A673 (cell line): ENCODE data around the gene CHMP6. TPM values are rescaled to one million over a fixed set of nuclear protein-coding genes. Genes with fewer than 3 reads are reported as not detected.
A peak's percentile ranks its signal among the peaks of the same experiment; 100 is the strongest.

Experiments
- BruUV-seq: library from RNA; stranded (reverse); fragments of 400-500 nt; replicated peaks from 2 replicates; lab custom pipeline; 2021; lab: Mats Ljungman, UMichigan
- CTCF ChIA-PET: fragments of 300-600 bp; sonication (Branson Sonifier 250); formaldehyde crosslinking; loops from one replicate; lab custom pipeline; 2022; ENCODE audit warnings: antibody characterized with exemption; lab: Charles Lee
- POLR2A ChIA-PET: fragments of 300-600 bp; sonication (Branson Sonifier 250); formaldehyde crosslinking; loops from one replicate; lab custom pipeline; 2022; ENCODE audit warnings: antibody characterized with exemption; ENCODE audit not compliant: low non-redundant PET; lab: Charles Lee
- DNase-seq: peaks from one replicate; pipeline ENCODE4 v3.0.0-alpha.2; 2015; ENCODE audit warnings: low spot score
- H3K27ac ChIP-seq: fragments of 200-600 bp; sonication (generic); 2 replicates; pipeline ENCODE4 v1.5.1; 2016; ENCODE audit warnings: mixed run types, low read depth, mild to moderate bottlenecking, mixed read lengths, antibody characterized with exemption, low read length; ENCODE audit not compliant: poor library complexity, severe bottlenecking
- H3K27me3 ChIP-seq: fragments of 200-600 bp; sonication (generic); replicated peaks from 2 replicates; pipeline ENCODE4 v1.6.1; 2017; ENCODE audit warnings: mixed run types, low read depth, mild to moderate bottlenecking, mixed read lengths, antibody characterized with exemption, low read length; ENCODE audit not compliant: insufficient read depth, poor library complexity
- H3K36me3 ChIP-seq: fragments of 200-600 bp; sonication (generic); 2 replicates; pipeline ENCODE4 v1.6.1; 2016; ENCODE audit warnings: mixed run types, mild to moderate bottlenecking, mixed read lengths, antibody characterized with exemption, low read length; ENCODE audit not compliant: insufficient read depth, poor library complexity, severe bottlenecking
- H3K4me1 ChIP-seq: fragments of 200-600 bp; sonication (generic); 2 replicates; pipeline ENCODE4 v1.6.1; 2017; ENCODE audit warnings: mixed run types, mild to moderate bottlenecking, mixed read lengths, antibody characterized with exemption, low read length; ENCODE audit not compliant: insufficient read depth, poor library complexity, severe bottlenecking
- H3K4me3 ChIP-seq: fragments of 200-600 bp; sonication (generic); 2 replicates; pipeline ENCODE4 v1.5.1; 2016; ENCODE audit warnings: low read depth, mixed run types, mild to moderate bottlenecking, mixed read lengths, low read length; ENCODE audit not compliant: poor library complexity, severe bottlenecking
- H3K9me3 ChIP-seq: fragments of 200-600 bp; sonication (generic); 2 replicates; pipeline ENCODE4 v1.6.1; 2016; ENCODE audit warnings: mixed run types, low read depth, mild to moderate bottlenecking, mixed read lengths, antibody characterized with exemption, low read length; ENCODE audit not compliant: poor library complexity, severe bottlenecking
- CTCF ChIP-seq: fragments of 300-800, 200-600 bp; sonication (generic); conservative IDR thresholded peaks from 2 replicates; pipeline ENCODE4 v1.5.1; 2017; ENCODE audit warnings: low read depth, mild to moderate bottlenecking, antibody characterized with exemption, low read length, moderate library complexity, mixed read lengths
- EZH2 ChIP-seq: fragments of 200-600 bp; sonication (generic); IDR thresholded peaks from 2 replicates; pipeline ENCODE4 v1.6.1; 2017; ENCODE audit warnings: borderline replicate concordance, low read depth, mild to moderate bottlenecking, mixed read lengths, antibody characterized with exemption, low read length; ENCODE audit not compliant: poor library complexity, severe bottlenecking
- intact Hi-C: fragments of 100-400 bp; cut with micrococcal nuclease; formaldehyde crosslinking; loops from one replicate; pipeline ENCODE4 v1.10.0; 2022; ENCODE audit not compliant: unreplicated experiment
- total RNA-seq: library from RNA; stranded (reverse); gene quantifications from 2 replicates; pipeline ENCODE4 v1.2.3, GENCODE V29; 2021

Gene CHMP6
- total RNA-seq, 1 experiment from 2014 or later, result 18.7 TPM

GRCh38 chr17:81037026-81037797, 45.6 kb downstream of the CHMP6 start:
- peak overlapping the region; percentile 23 for H3K27ac ChIP-seq

GRCh38 chr17:81037798-81038733, 46.4 kb downstream of the CHMP6 start:
- Histone ChIP-seq H3K9me3 (no peaks in the 10 kb centered on the region), H3K27me3 (no peaks in the 10 kb centered on the region), H3K27ac (peak overlapping the region; percentile 23), H3K4me1 (peaks cover 43% of the 10 kb centered on the region), H3K36me3 (no peaks in the 10 kb centered on the region), H3K4me3 (no peak overlapping the region)
- TF ChIP-seq CTCF, result no peak
- no peak for TF ChIP-seq EZH2
- ChIA-PET POLR2A (no interaction called here), CTCF (no interaction called here)
- no TSS peak for BruUV-seq
- intact Hi-C loops, result loop anchor here (5.0 kb wide), 1 partner anchor 59 kb away; no protein-coding TSS in a partner anchor
- DNase-seq, result no peak

More at GRCh38 chr17:81037026-81037797, 45.6 kb downstream of the CHMP6 start:
- TF ChIP-seq CTCF (no peak), EZH2 (no peak)
- BruUV-seq, result no TSS peak
- peaks cover 42% of the 10 kb centered on the region for H3K4me1 ChIP-seq
- DNase-seq, result no peak
- CTCF ChIA-PET, result no interaction called here
- no peaks in the 10 kb centered on the region for H3K36me3 ChIP-seq
- intact Hi-C loops, result loop anchor here (5.0 kb wide), 1 partner anchor 60 kb away; no protein-coding TSS in a partner anchor
- H3K27me3 ChIP-seq, result no peaks in the 10 kb centered on the region
- H3K9me3 ChIP-seq, result no peaks in the 10 kb centered on the region
- POLR2A ChIA-PET, result no interaction called here
- no peak overlapping the region for H3K4me3 ChIP-seq

GRCh38 chr17:81039096-81039495, 47.5 kb downstream of the CHMP6 start:
- BruUV-seq, result no TSS peak
- no peaks in the 10 kb centered on the region for H3K9me3 ChIP-seq
- peaks cover 48% of the 10 kb centered on the region for H3K4me1 ChIP-seq
- POLR2A ChIA-PET, result no interaction called here
- H3K27me3 ChIP-seq, result no peaks in the 10 kb centered on the region
- no peak overlapping the region for H3K27ac ChIP-seq
- CTCF ChIA-PET, result no interaction called here
- intact Hi-C loops, result loop anchor here (5.0 kb wide), 1 partner anchor 58 kb away; no protein-coding TSS in a partner anchor
- no peaks in the 10 kb centered on the region for H3K36me3 ChIP-seq
- no peak for DNase-seq
- H3K4me3 ChIP-seq, result no peak overlapping the region
- TF ChIP-seq CTCF (no peak), EZH2 (no peak)
